ENCODE measurements around the gene DLGAP4. TPM values are rescaled to one million over a fixed set of nuclear protein-coding genes. Genes with fewer than 3 reads are reported as not detected.
"Not testable (repeated sequence)": the region's sequence is repeated elsewhere in the genome, so short reads cannot be mapped to it uniquely, and the experiment has no call there.

Gene DLGAP4
- total RNA-seq, 1 experiment from 2014 or later: 17.2 TPM

- DNase-seq (ENCODE audit: low read depth): no peak
These were observed 256.6 kb downstream of the DLGAP4 start for GRCh38 chr20:36562724-36563123.

- DNase-seq (ENCODE audit: low read depth): no peak
These were observed 257.2 kb downstream of the DLGAP4 start for GRCh38 chr20:36563374-36563773.

- not testable (repeated sequence) for DNase-seq (ENCODE audit: low read depth)
These were observed 258.1 kb downstream of the DLGAP4 start for GRCh38 chr20:36564078-36564725.

GRCh38 chr20:36564726-36565121 lies 258.6 kb downstream of the DLGAP4 start:
- not testable (repeated sequence) for DNase-seq (ENCODE audit: low read depth)

GRCh38 chr20:36565520-36565919 lies 259.4 kb downstream of the DLGAP4 start:
- no peak for DNase-seq (ENCODE audit: low read depth)

- DNase-seq (ENCODE audit: low read depth): peak; percentile 76
These were observed 263.8 kb downstream of the DLGAP4 start for GRCh38 chr20:36569847-36570429.

GRCh38 chr20:36571564-36572504 lies 265.7 kb downstream of the DLGAP4 start:
- DNase-seq (ENCODE audit: low read depth): no peak

- DNase-seq (ENCODE audit: low read depth): no peak
These were observed 266.6 kb downstream of the DLGAP4 start for GRCh38 chr20:36572701-36573102.

- DNase-seq (ENCODE audit: low read depth): peak; percentile 92
These were observed 267.1 kb downstream of the DLGAP4 start, which contains the start of gene TGIF2 for GRCh38 chr20:36573103-36573797. TSS of gene TGIF2 (plus strand) at chr20:36573597. CDS start at chr20:36578775, 5,178 bp downstream.

GRCh38 chr20:36573798-36574365 lies 267.7 kb downstream of the DLGAP4 start:
- peak; percentile 23 for DNase-seq (ENCODE audit: low read depth)

- peak; percentile 74 for DNase-seq (ENCODE audit: low read depth)
These were observed 268.4 kb downstream of the DLGAP4 start for GRCh38 chr20:36574366-36575135.

- no peak for DNase-seq (ENCODE audit: low read depth)
These were observed 269.9 kb downstream of the DLGAP4 start for GRCh38 chr20:36576081-36576445.

Other genes with a start within 250 kb of the DLGAP4 start
- 2.2 and 8.5 TPM in 2 replicates for gene EPB41L1, start 151.6 kb upstream of the DLGAP4 start, total RNA-seq (2014; rRNA removed; shearing (Covaris generic))
- gene AAR2, start 69.9 kb upstream of the DLGAP4 start, total RNA-seq (2014; rRNA removed; shearing (Covaris generic)): 21.6 and 27.1 TPM in 2 replicates
- 15.1 and 29.0 TPM in 2 replicates for gene MYL9, start 235.2 kb downstream of the DLGAP4 start, total RNA-seq (2014; rRNA removed; shearing (Covaris generic))